ENCODE results near the gene RXFP4. TPM values are rescaled to one million over a fixed set of nuclear protein-coding genes. Genes with fewer than 3 reads are reported as not detected.
"Not testable (repeated sequence)": the region's sequence is repeated elsewhere in the genome, so short reads cannot be mapped to it uniquely, and the experiment has no call there.

The RXFP4 gene
- total RNA-seq, 1 experiment from 2014 or later: not detected

- no peak for DNase-seq (ENCODE audit: low spot score)
- in situ Hi-C loops (cut with HindIII; ENCODE audit: low sequenced_read_pairs): no loop called here
Observed at GRCh38 chr1:155920717-155921116, 20.7 kb upstream of the RXFP4 start.

- in situ Hi-C loops (cut with HindIII; ENCODE audit: low sequenced_read_pairs): no loop called here
- DNase-seq (ENCODE audit: low spot score): no peak
Observed at GRCh38 chr1:155925506-155925905, 15.9 kb upstream of the RXFP4 start.

- DNase-seq (ENCODE audit: low spot score): no peak
- in situ Hi-C loops (cut with HindIII; ENCODE audit: low sequenced_read_pairs): no loop called here
Observed at GRCh38 chr1:155929057-155929456, 12.4 kb upstream of the RXFP4 start.

- in situ Hi-C loops (cut with HindIII; ENCODE audit: low sequenced_read_pairs); DNase-seq (ENCODE audit: low spot score): not testable (repeated sequence)
Observed at GRCh38 chr1:155930725-155931124, 10.7 kb upstream of the RXFP4 start.

- in situ Hi-C loops (cut with HindIII; ENCODE audit: low sequenced_read_pairs): no loop called here
- DNase-seq (ENCODE audit: low spot score): no peak
Observed at GRCh38 chr1:155931332-155932038, 10.0 kb upstream of the RXFP4 start.

GRCh38 chr1:155932081-155932480, 9.4 kb upstream of the RXFP4 start:
- DNase-seq (ENCODE audit: low spot score): no peak
- in situ Hi-C loops (cut with HindIII; ENCODE audit: low sequenced_read_pairs): no loop called here

- in situ Hi-C loops (cut with HindIII; ENCODE audit: low sequenced_read_pairs): no loop called here
- DNase-seq (ENCODE audit: low spot score): no peak
Observed at GRCh38 chr1:155932487-155932886, 9.0 kb upstream of the RXFP4 start.

- in situ Hi-C loops (cut with HindIII; ENCODE audit: low sequenced_read_pairs): no loop called here
- DNase-seq (ENCODE audit: low spot score): no peak
Observed at GRCh38 chr1:155933591-155934096, 7.8 kb upstream of the RXFP4 start.

- DNase-seq (ENCODE audit: low spot score): peak; percentile 99
- in situ Hi-C loops (cut with HindIII; ENCODE audit: low sequenced_read_pairs): no loop called here
Observed at GRCh38 chr1:155934097-155934935, 7.1 kb upstream of the RXFP4 start, which contains the start of gene KHDC4. KHDC4 (minus strand) TSS chr1:155934413; CDS start chr1:155934373, 40 bp downstream.

GRCh38 chr1:155934936-155935590, 6.4 kb upstream of the RXFP4 start:
- DNase-seq (ENCODE audit: low spot score): no peak
- in situ Hi-C loops (cut with HindIII; ENCODE audit: low sequenced_read_pairs): no loop called here

- peak; percentile 90 for DNase-seq (ENCODE audit: low spot score)
- in situ Hi-C loops (cut with HindIII; ENCODE audit: low sequenced_read_pairs): no loop called here
Observed at GRCh38 chr1:155938220-155938627, 3.2 kb upstream of the RXFP4 start.

- in situ Hi-C loops (cut with HindIII; ENCODE audit: low sequenced_read_pairs): loop anchor here (10.0 kb wide), 1 partner anchor 194 kb away; no protein-coding TSS in a partner anchor
- DNase-seq (ENCODE audit: low spot score): peak; percentile 67
Observed at GRCh38 chr1:155940482-155940992, 901 bp upstream of the RXFP4 start.

GRCh38 chr1:155941845-155942531, 550 bp downstream of the RXFP4 start:
- in situ Hi-C loops (cut with HindIII; ENCODE audit: low sequenced_read_pairs): loop anchor here (10.0 kb wide), 1 partner anchor 193 kb away; no protein-coding TSS in a partner anchor
- no peak for DNase-seq (ENCODE audit: low spot score)

GRCh38 chr1:155942578-155943141, 1.2 kb downstream of the RXFP4 start:
- in situ Hi-C loops (cut with HindIII; ENCODE audit: low sequenced_read_pairs): loop anchor here (10.0 kb wide), 1 partner anchor 192 kb away; no protein-coding TSS in a partner anchor
- no peak for DNase-seq (ENCODE audit: low spot score)

GRCh38 chr1:155944444-155944799, 3.0 kb downstream of the RXFP4 start:
- DNase-seq (ENCODE audit: low spot score): no peak
- in situ Hi-C loops (cut with HindIII; ENCODE audit: low sequenced_read_pairs): loop anchor here (10.0 kb wide), 1 partner anchor 190 kb away; no protein-coding TSS in a partner anchor

GRCh38 chr1:155946633-155947219, 5.3 kb downstream of the RXFP4 start:
- DNase-seq (ENCODE audit: low spot score): no peak
- in situ Hi-C loops (cut with HindIII; ENCODE audit: low sequenced_read_pairs): loop anchor here (10.0 kb wide), 1 partner anchor 188 kb away; no protein-coding TSS in a partner anchor

GRCh38 chr1:155947292-155947691, 5.9 kb downstream of the RXFP4 start:
- in situ Hi-C loops (cut with HindIII; ENCODE audit: low sequenced_read_pairs): loop anchor here (10.0 kb wide), 1 partner anchor 188 kb away; no protein-coding TSS in a partner anchor
- DNase-seq (ENCODE audit: low spot score): no peak

- in situ Hi-C loops (cut with HindIII; ENCODE audit: low sequenced_read_pairs): loop anchor here (10.0 kb wide), 1 partner anchor 187 kb away; no protein-coding TSS in a partner anchor
- no peak for DNase-seq (ENCODE audit: low spot score)
Observed at GRCh38 chr1:155947741-155948140, 6.3 kb downstream of the RXFP4 start.

Data from G401 (cell line).